Iris pigment epithelial cell (primary cell): ENCODE data around the gene UMODL1.

Source experiments
- DNase-seq: peaks from one replicate; pipeline ENCODE4 v3.0.0-alpha.2; 2011; ENCODE audit warnings: low read depth

UMODL1 gene

GRCh38 chr21:42153046-42153686, 82.0 kb downstream of the UMODL1 start:
- no peak for DNase-seq

GRCh38 chr21:42153746-42154145, 82.6 kb downstream of the UMODL1 start:
- DNase-seq: no peak

GRCh38 chr21:42154237-42155044, 83.3 kb downstream of the UMODL1 start:
- no peak for DNase-seq

- DNase-seq: no peak
Measured at GRCh38 chr21:42155045-42155855, 84.1 kb downstream of the UMODL1 start.

GRCh38 chr21:42156690-42157605, 85.8 kb downstream of the UMODL1 start:
- peak; percentile 13 for DNase-seq

GRCh38 chr21:42157606-42158310, 86.6 kb downstream of the UMODL1 start:
- DNase-seq: no peak

GRCh38 chr21:42158846-42159245, 87.7 kb downstream of the UMODL1 start:
- no peak for DNase-seq

GRCh38 chr21:42159560-42160110, 88.5 kb downstream of the UMODL1 start:
- no peak for DNase-seq

- no peak for DNase-seq
Measured at GRCh38 chr21:42160111-42160721, 89.1 kb downstream of the UMODL1 start.

GRCh38 chr21:42160765-42161164, 89.6 kb downstream of the UMODL1 start:
- DNase-seq: no peak

GRCh38 chr21:42161401-42161955, 90.4 kb downstream of the UMODL1 start:
- DNase-seq: no peak

- DNase-seq: peak; percentile 11
Measured at GRCh38 chr21:42161956-42162681, 91.0 kb downstream of the UMODL1 start.

- DNase-seq: peak; percentile 11
Measured at GRCh38 chr21:42162831-42163510, 91.9 kb downstream of the UMODL1 start.

- no peak for DNase-seq
Measured at GRCh38 chr21:42163511-42163863, 92.4 kb downstream of the UMODL1 start.

- peak; percentile 24 for DNase-seq
Measured at GRCh38 chr21:42164064-42164789, 93.1 kb downstream of the UMODL1 start.

GRCh38 chr21:42164818-42165217, 93.7 kb downstream of the UMODL1 start:
- DNase-seq: no peak

GRCh38 chr21:42165901-42166300, 94.8 kb downstream of the UMODL1 start:
- no peak for DNase-seq

- no peak for DNase-seq
Measured at GRCh38 chr21:42169758-42170157, 98.6 kb downstream of the UMODL1 start.
